Upper lobe of left lung (tissue), 4 donors: ENCODE results near the gene GCK.

Source experiments
- CTCF ChIP-seq, 6 experiments: fragments of 450-650 bp in 4 of 6; fragments of 200-600 bp in 2 of 6; sonication (generic) in 2 of 6; IDR thresholded peaks; one replicate each; pipeline ENCODE4 v1.5.1; 2016 to 2019; ENCODE audit warnings: antibody characterized with exemption in 6 of 6
- EP300 ChIP-seq, 4 donors: sonication (generic); formaldehyde crosslinking; IDR thresholded peaks; one replicate each; pipeline ENCODE4 v1.5.1; 2017; ENCODE audit warnings: antibody characterized with exemption in 4 of 4, control low read depth in 2 of 4
- POLR2A ChIP-seq, 4 donors: fragments of 450-650 bp; IDR thresholded peaks; one replicate each; pipeline ENCODE4 v1.5.1; 2016 to 2017; ENCODE audit warnings: antibody characterized with exemption in 4 of 4, mild to moderate bottlenecking in 2 of 4
- POLR2AphosphoS5 ChIP-seq, 2 donors: sonication (generic); formaldehyde crosslinking; IDR thresholded peaks; one replicate each; pipeline ENCODE4 v1.5.1; 2017; ENCODE audit warnings: antibody characterized with exemption in 2 of 2

- TF ChIP-seq POLR2A (IDR thresholded peaks at IDR 0.05) = no peak
- TF ChIP-seq CTCF (IDR thresholded peaks at IDR 0.05) = no peak
- no peak for TF ChIP-seq EP300 (IDR thresholded peaks at IDR 0.05)
- no peak for TF ChIP-seq POLR2AphosphoS5 (IDR thresholded peaks at IDR 0.05)
These were observed 4.9 kb downstream of the GCK start for GRCh38 chr7:44184206-44184872.
